ENCODE data around the gene YTHDF1.

YTHDF1 gene

DNA sequence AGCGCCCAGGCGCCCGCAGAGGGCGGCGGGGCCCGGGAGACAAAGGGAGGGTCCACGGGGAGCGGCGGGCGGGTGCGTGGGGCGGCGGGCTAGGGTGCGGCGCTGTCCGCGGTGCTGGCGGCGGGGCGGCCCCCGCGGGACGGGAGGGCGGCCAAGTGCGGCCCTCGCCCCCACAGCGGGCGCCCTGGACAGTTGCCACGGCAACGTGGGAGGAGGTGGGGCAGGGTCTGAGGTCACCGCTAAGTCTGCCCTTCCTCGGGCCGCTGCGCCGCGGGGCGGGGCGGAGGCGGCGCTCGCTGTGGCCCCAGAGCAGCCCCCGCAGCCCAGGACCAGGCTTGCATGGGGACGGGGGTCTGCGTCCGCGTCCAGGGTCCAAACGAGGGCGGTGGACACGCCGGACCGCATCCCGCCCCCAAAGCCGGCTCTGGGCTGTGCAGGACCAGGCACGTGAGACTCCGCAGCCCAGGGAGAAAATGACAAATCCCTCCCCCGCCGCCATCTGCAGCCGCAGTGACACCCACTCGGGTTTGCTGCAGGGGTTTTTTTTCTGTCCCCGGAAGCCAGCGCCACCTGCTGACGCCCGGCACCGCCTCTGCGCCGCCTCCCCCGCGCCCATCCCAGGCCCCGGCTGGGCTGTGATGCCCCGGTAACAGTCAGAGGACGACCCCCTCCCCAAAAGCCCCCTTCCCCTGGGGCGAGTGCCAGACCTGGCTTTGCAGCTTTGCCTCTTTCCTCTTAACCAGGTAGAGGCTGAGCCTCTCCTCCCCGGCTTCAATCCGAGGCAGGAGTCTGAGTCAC lies 36.8 kb downstream of the YTHDF1 start:
- no peaks in the 10 kb centered on the region for H3K36me3 Mint-ChIP-seq (ENCODE audit: low read depth)
- TF ChIP-seq, protein P1, sequence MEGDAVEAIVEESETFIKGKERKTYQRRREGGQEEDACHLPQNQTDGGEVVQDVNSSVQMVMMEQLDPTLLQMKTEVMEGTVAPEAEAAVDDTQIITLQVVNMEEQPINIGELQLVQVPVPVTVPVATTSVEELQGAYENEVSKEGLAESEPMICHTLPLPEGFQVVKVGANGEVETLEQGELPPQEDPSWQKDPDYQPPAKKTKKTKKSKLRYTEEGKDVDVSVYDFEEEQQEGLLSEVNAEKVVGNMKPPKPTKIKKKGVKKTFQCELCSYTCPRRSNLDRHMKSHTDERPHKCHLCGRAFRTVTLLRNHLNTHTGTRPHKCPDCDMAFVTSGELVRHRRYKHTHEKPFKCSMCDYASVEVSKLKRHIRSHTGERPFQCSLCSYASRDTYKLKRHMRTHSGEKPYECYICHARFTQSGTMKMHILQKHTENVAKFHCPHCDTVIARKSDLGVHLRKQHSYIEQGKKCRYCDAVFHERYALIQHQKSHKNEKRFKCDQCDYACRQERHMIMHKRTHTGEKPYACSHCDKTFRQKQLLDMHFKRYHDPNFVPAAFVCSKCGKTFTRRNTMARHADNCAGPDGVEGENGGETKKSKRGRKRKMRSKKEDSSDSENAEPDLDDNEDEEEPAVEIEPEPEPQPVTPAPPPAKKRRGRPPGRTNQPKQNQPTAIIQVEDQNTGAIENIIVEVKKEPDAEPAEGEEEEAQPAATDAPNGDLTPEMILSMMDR (IDR thresholded peaks at IDR 0.05; ENCODE audit: unreplicated experiment in 3 of 3), result peak; percentile 15 to 46 (median 25)
- no peaks in the 10 kb centered on the region for H3K9me3 Mint-ChIP-seq
- H3K4me1 Mint-ChIP-seq, result peaks cover 5% of the 10 kb centered on the region
- H3K27me3 Mint-ChIP-seq (ENCODE audit: low read depth), result peaks cover 76% of the 10 kb centered on the region
- no peak overlapping the region for H3K27ac Mint-ChIP-seq
- peak overlapping the region; percentile 32 to 70 (median 34) for H3K4me3 Mint-ChIP-seq

DNA sequence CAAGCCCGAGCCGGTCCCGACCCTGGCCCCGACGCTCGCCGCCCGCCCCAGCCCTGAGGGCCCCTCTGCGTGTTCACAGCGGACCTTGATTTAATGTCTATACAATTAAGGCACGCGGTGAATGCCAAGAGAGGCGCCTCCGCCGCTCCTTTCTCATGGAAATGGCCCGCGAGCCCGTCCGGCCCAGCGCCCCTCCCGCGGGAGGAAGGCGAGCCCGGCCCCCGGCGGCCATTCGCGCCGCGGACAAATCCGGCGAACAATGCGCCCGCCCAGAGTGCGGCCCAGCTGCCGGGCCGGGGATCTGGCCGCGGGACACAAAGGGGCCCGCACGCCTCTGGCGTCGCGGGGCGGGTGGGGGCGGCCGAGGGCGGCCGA lies 37.5 kb downstream of the YTHDF1 start:
- Mint-ChIP-seq H3K36me3 (ENCODE audit: low read depth) (no peaks in the 10 kb centered on the region), H3K27me3 (ENCODE audit: low read depth) (peaks cover 78% of the 10 kb centered on the region), H3K4me3 (no peak overlapping the region), H3K4me1 (peaks cover 5% of the 10 kb centered on the region), H3K9me3 (no peaks in the 10 kb centered on the region), H3K27ac (no peak overlapping the region)
- TF ChIP-seq, protein P1 (IDR thresholded peaks at IDR 0.05; ENCODE audit: unreplicated experiment in 3 of 3), result no peak

DNA sequence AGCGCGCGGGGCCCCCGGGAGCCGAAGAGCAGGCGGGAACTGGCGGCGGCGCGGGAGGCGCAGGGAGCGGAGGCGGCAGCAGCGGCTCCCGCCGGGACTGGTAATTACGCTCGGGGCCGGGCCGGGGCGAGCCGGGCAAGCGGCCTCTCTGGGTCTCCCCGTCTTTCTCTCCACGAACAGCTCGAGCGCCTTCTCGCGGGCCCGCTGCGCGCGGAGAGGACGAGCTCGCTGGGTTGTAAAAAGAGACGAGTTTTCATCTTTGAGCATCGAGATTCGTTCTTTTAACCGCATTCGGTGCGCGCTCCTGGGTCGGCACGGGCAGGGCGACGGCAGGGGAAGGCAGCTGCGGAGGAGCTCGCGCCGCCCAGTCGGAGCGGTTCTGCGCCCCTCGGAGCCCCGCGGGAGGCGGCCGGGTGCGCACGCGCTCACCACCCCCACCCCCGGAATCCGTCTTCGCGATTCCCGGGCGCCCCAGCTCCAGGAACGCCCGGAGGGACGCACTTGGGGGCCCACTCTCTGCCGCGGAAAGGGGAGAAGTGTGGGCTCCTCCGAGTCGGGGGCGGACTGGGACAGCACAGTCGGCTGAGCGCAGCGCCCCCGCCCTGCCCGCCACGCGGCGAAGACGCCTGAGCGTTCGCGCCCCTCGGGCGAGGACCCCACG lies 38.0 kb downstream of the YTHDF1 start:
- H3K27ac Mint-ChIP-seq, result no peak overlapping the region
- no peaks in the 10 kb centered on the region for H3K9me3 Mint-ChIP-seq
- H3K4me3 Mint-ChIP-seq, result peak overlapping the region; percentile 65 to 77 (median 71)
- peaks cover 83% of the 10 kb centered on the region for H3K27me3 Mint-ChIP-seq (ENCODE audit: low read depth)
- no peaks in the 10 kb centered on the region for H3K36me3 Mint-ChIP-seq (ENCODE audit: low read depth)
- H3K4me1 Mint-ChIP-seq, result peaks cover 5% of the 10 kb centered on the region
- TF ChIP-seq, protein P1 (IDR thresholded peaks at IDR 0.05; ENCODE audit: unreplicated experiment in 3 of 3), result no peak

DNA sequence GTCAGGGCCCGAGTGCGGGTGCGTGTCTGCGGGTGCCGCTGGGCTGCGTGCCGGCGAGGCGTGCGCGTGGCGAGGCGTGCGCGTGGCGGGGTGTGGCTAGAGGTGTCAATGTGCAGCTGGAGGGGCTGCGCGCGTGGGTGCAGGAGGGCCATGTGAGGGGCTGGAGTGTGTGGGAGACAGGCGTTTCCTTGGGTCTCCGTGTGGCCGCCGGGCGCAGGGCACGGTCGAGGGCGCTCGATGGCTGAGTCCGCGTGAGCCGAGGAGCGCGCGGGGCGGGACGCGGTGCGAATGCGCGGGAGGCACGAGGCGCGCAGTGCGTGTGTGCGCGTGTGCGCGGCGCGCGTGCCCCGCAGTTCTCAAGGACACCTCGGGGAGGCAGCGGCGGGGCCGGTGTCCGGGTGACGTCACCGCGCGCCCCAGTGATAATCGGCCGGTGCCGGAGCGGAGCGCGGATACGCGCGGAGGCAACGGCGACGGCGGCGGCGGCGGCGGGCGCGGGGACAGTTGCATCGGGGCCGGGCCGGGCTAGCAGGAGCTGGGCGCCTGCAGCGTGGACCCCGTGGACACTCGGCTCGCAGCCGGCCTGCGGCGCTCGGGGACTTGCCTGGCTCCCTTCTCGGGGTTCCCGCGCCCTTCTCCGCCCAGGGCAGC lies 38.7 kb downstream of the YTHDF1 start:
- Mint-ChIP-seq H3K36me3 (ENCODE audit: low read depth) (no peaks in the 10 kb centered on the region), H3K27me3 (ENCODE audit: low read depth) (peaks cover 83% of the 10 kb centered on the region)
- TF ChIP-seq, protein P1 (IDR thresholded peaks at IDR 0.05; ENCODE audit: unreplicated experiment in 3 of 3), result no peak

DNA sequence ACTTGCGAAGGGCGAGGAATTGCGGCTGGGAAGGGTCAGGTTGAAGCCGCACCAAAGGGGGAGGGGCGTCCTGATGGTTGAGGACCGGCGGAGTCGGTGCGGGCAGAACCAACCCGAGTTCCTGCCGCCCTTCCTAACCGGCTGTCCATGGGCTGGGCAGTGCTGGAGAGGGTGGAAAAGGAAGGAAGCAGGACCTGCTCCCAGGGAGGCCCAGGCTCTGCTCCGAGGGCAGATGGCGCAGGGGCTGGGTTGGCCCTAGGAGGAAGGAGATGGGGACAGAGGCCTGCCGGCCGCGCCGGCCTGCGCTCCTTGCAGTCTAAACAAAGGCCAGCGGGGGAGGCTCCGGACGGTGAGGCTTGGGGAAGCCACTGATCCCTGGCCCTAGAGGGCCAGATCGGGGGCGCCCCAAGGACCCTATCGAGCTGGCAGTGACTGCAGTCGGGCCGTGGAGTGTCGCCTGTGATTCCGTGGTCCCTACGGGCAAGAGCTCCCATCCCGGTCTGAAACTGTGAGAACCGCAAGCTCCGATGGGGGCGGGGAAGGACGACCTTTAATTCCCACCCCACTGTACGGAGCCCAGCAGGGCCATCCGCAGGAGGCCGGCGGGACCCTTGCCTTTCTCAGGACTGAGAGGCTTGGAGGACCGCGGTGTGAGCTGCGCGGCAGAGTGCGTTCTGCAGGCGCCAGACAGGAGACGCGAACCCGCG lies 39.4 kb downstream of the YTHDF1 start:
- Mint-ChIP-seq H3K9me3 (no peaks in the 10 kb centered on the region), H3K4me3 (peak overlapping the region; percentile 25 to 53 (median 35)), H3K27ac (no peak overlapping the region), H3K27me3 (ENCODE audit: low read depth) (peaks cover 83% of the 10 kb centered on the region), H3K4me1 (peaks cover 5% of the 10 kb centered on the region), H3K36me3 (ENCODE audit: low read depth) (no peaks in the 10 kb centered on the region)
- TF ChIP-seq, protein P1 (IDR thresholded peaks at IDR 0.05; ENCODE audit: unreplicated experiment in 3 of 3), result no peak

More for the DNA sequence above, 38.7 kb downstream of the YTHDF1 start:
- peak overlapping the region in 1 of 3 experiments; percentile 53 for H3K4me3 Mint-ChIP-seq
- peaks cover 5% of the 10 kb centered on the region for H3K4me1 Mint-ChIP-seq
- H3K27ac Mint-ChIP-seq, result no peak overlapping the region
- no peaks in the 10 kb centered on the region for H3K9me3 Mint-ChIP-seq

Data from nephron (organoid).